ENCODE measurements around the gene CRYL1. TPM values are rescaled to one million over a fixed set of nuclear protein-coding genes. Genes with fewer than 3 reads are reported as not detected.

Gene CRYL1
- total RNA-seq, 1 experiment from 2014 or later: 13.4 TPM

DNA sequence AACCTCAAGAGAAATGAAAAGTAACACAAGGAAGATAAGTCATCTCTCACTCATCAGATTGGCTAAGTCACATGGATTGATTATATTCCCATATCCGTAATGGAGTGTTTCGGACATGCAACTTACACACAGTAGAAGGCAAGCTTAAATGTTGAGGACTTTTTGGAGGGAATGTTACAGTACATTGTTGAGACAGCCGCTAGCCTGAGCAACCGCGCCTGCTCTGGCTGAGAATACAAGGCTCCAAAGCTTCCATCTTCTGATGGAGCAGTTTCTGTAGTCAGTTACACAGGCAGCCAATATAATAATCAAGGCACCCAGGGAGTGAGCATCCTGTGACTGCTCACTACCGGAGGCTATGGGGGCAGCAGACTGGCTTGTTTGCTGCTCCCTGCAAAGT lies 1.0 kb upstream of the CRYL1 start:
- Histone ChIP-seq H3K27me3 (ENCODE audit: control insufficient read depth, insufficient read depth, low read length) (no peaks in the 10 kb centered on the region), H3K9me3 (ENCODE audit: control insufficient read depth, insufficient read depth, low read depth, low read length) (no peaks in the 10 kb centered on the region), H3K4me3 (ENCODE audit: low read depth in 2 of 2, low read length in 2 of 2) (peak overlapping the region; percentile 66 to 83), H3K36me3 (ENCODE audit: control insufficient read depth, insufficient read depth, low read length) (no peaks in the 10 kb centered on the region), H3K4me1 (ENCODE audit: control insufficient read depth, insufficient read depth, low read length) (no peaks in the 10 kb centered on the region), H3K27ac (ENCODE audit: low read length) (peak overlapping the region; percentile 70)
- DNase-seq (ENCODE audit: low read depth, low spot score): no peak
- intact Hi-C loops (cut with micrococcal nuclease; ENCODE audit: unreplicated experiment): no loop called here
- ChIA-PET CTCF (no interaction called here), POLR2A (no interaction called here)
- no TSS peak for BruUV-seq (replicated peaks)
- 0 out of 2 replicates have a peak, but pooled peaks have one; percentile 23 for ATAC-seq
- TF ChIP-seq, protein P1, sequence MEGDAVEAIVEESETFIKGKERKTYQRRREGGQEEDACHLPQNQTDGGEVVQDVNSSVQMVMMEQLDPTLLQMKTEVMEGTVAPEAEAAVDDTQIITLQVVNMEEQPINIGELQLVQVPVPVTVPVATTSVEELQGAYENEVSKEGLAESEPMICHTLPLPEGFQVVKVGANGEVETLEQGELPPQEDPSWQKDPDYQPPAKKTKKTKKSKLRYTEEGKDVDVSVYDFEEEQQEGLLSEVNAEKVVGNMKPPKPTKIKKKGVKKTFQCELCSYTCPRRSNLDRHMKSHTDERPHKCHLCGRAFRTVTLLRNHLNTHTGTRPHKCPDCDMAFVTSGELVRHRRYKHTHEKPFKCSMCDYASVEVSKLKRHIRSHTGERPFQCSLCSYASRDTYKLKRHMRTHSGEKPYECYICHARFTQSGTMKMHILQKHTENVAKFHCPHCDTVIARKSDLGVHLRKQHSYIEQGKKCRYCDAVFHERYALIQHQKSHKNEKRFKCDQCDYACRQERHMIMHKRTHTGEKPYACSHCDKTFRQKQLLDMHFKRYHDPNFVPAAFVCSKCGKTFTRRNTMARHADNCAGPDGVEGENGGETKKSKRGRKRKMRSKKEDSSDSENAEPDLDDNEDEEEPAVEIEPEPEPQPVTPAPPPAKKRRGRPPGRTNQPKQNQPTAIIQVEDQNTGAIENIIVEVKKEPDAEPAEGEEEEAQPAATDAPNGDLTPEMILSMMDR (IDR thresholded peaks at IDR 0.05): no peak
- TF ChIP-seq POLR2AphosphoS5 (IDR thresholded peaks at IDR 0.05; ENCODE audit: low read depth, low read length): no peak
- TF ChIP-seq, protein P2, sequence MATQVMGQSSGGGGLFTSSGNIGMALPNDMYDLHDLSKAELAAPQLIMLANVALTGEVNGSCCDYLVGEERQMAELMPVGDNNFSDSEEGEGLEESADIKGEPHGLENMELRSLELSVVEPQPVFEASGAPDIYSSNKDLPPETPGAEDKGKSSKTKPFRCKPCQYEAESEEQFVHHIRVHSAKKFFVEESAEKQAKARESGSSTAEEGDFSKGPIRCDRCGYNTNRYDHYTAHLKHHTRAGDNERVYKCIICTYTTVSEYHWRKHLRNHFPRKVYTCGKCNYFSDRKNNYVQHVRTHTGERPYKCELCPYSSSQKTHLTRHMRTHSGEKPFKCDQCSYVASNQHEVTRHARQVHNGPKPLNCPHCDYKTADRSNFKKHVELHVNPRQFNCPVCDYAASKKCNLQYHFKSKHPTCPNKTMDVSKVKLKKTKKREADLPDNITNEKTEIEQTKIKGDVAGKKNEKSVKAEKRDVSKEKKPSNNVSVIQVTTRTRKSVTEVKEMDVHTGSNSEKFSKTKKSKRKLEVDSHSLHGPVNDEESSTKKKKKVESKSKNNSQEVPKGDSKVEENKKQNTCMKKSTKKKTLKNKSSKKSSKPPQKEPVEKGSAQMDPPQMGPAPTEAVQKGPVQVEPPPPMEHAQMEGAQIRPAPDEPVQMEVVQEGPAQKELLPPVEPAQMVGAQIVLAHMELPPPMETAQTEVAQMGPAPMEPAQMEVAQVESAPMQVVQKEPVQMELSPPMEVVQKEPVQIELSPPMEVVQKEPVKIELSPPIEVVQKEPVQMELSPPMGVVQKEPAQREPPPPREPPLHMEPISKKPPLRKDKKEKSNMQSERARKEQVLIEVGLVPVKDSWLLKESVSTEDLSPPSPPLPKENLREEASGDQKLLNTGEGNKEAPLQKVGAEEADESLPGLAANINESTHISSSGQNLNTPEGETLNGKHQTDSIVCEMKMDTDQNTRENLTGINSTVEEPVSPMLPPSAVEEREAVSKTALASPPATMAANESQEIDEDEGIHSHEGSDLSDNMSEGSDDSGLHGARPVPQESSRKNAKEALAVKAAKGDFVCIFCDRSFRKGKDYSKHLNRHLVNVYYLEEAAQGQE (IDR thresholded peaks at IDR 0.05; ENCODE audit: insufficient read depth in 1 of 2, low read depth in 2 of 2, low read length in 1 of 2): no peak
- TF ChIP-seq SIN3A (IDR thresholded peaks at IDR 0.05; ENCODE audit: borderline replicate concordance, insufficient read depth, low read depth, low read length): no peak
- no peak for TF ChIP-seq TCF7L2 (IDR thresholded peaks at IDR 0.05; ENCODE audit: low read depth, low read length)
- in situ Hi-C loops (cut with HindIII; ENCODE audit: low pct_unique_long_range_greater_than_20kb, low sequenced_read_pairs): no loop called here

DNA sequence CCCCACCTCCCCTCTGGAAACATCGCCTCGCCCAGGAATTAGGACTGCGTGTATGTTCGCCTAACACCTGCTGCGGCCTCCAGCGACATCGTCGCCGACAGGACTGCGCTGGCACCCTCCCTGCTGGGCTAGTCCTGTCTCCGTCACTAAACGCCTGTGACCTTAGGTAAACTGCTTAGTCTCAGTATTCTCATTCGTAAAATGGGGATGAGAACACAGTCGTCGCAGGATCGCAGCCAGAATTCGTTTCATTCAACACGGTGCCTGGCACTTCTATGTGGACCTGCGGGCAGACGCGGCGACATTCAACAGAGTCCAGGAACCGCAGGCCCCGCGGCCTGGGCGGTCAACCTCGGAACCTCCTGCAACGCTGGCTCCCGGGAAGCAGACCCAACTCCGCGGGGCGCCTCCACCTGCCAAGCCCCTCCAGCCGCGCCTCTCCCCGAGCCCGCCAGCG lies 485 bp downstream of the CRYL1 start:
- peak overlapping the region; percentile 66 to 83 for H3K4me3 ChIP-seq (ENCODE audit: low read depth in 2 of 2, low read length in 2 of 2)
- DNase-seq (ENCODE audit: low read depth, low spot score) (no peak), ATAC-seq (peak; percentile 52)
- intact Hi-C loops (cut with micrococcal nuclease; ENCODE audit: unreplicated experiment) (no loop called here), in situ Hi-C loops (cut with HindIII; ENCODE audit: low pct_unique_long_range_greater_than_20kb, low sequenced_read_pairs) (no loop called here)
- no TSS peak for BruUV-seq (replicated peaks)
- TF ChIP-seq TCF7L2 (IDR thresholded peaks at IDR 0.05; ENCODE audit: low read depth, low read length) (no peak), POLR2AphosphoS5 (IDR thresholded peaks at IDR 0.05; ENCODE audit: low read depth, low read length) (no peak), SIN3A (IDR thresholded peaks at IDR 0.05; ENCODE audit: borderline replicate concordance, insufficient read depth, low read depth, low read length) (no peak)
- TF ChIP-seq, protein P2 (IDR thresholded peaks at IDR 0.05; ENCODE audit: insufficient read depth in 1 of 2, low read depth in 2 of 2, low read length in 1 of 2): no peak
- TF ChIP-seq, protein P1 (IDR thresholded peaks at IDR 0.05): no peak
- CTCF ChIA-PET: no interaction called here
- peak overlapping the region; percentile 48; the same call in 1 of the 2 replicates for H3K27ac ChIP-seq (ENCODE audit: low read length)
- H3K36me3 ChIP-seq (ENCODE audit: control insufficient read depth, insufficient read depth, low read length): no peaks in the 10 kb centered on the region
- POLR2A ChIA-PET: no interaction called here
- H3K4me1 ChIP-seq (ENCODE audit: control insufficient read depth, insufficient read depth, low read length): no peaks in the 10 kb centered on the region
- H3K27me3 ChIP-seq (ENCODE audit: control insufficient read depth, insufficient read depth, low read length): no peaks in the 10 kb centered on the region
- H3K9me3 ChIP-seq (ENCODE audit: control insufficient read depth, insufficient read depth, low read depth, low read length): no peaks in the 10 kb centered on the region

Data from Panc1 (cell line).